ENCODE data around the gene TROAP.

DNA sequence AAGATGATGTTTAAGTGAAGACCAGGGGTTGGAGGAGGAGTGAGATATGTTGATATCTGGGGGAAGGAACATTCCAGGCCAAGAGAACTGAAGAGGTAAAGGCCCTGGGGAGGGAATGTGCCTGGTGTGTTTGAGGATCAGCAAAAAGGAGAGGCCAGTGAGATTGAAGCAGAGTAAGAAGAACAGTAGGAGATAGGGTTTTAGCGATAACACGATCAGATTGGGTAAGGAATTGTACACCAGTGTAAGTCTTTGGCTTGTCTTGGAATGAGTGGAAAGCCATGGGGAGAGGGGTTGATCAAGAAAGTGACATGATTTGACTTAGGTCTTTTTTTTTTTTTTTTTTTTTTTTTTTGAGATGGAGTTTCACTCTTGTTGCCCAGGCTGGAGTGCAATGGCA, 4.8 kb downstream of the TROAP start:
- TF ChIP-seq MXI1 (IDR thresholded peaks at IDR 0.05; ENCODE audit: low read depth, low read length): no peak
- TF ChIP-seq SMAD3 (CRISPR knock-in tag; conservative IDR thresholded peaks at IDR 0.05): no peak
- TF ChIP-seq HDAC2 (IDR thresholded peaks at IDR 0.05): no peak
- TF ChIP-seq CTCF (IDR thresholded peaks at IDR 0.05 in 2 of 3, conservative IDR thresholded peaks at IDR 0.05 in 1 of 3; ENCODE audit: insufficient read depth in 2 of 3, low read depth in 1 of 3, low read length in 3 of 3): no peak
- no peak for TF ChIP-seq KLF10 (CRISPR knock-in tag; IDR thresholded peaks at IDR 0.05)
- TF ChIP-seq MYC (IDR thresholded peaks at IDR 0.05; ENCODE audit: low read depth, low read length): no peak
- no peak for TF ChIP-seq MYC (CRISPR knock-in tag; IDR thresholded peaks at IDR 0.05; ENCODE audit: borderline replicate concordance, low read depth)
- no peak for TF ChIP-seq CEBPB (tag; IDR thresholded peaks at IDR 0.05)
- no peak for TF ChIP-seq POLR2AphosphoS2 (IDR thresholded peaks at IDR 0.05; ENCODE audit: low read length)
- TF ChIP-seq, protein P1, sequence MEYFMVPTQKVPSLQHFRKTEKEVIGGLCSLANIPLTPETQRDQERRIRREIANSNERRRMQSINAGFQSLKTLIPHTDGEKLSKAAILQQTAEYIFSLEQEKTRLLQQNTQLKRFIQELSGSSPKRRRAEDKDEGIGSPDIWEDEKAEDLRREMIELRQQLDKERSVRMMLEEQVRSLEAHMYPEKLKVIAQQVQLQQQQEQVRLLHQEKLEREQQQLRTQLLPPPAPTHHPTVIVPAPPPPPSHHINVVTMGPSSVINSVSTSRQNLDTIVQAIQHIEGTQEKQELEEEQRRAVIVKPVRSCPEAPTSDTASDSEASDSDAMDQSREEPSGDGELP (CRISPR knock-in tag; IDR thresholded peaks at IDR 0.05; ENCODE audit: borderline replicate concordance): no peak
- TF ChIP-seq ZNF232 (CRISPR knock-in tag; IDR thresholded peaks at IDR 0.05): no peak

Data from K562 (cell line).